Stimulated activated CD8-positive, alpha-beta memory T cell treated with anti-CD3 and anti-CD28 coated beads, Interleukin-7, amount 100 ng/mL, for 24 hours (primary cell): ENCODE data around the gene EFCAB5.
"Not testable (repeated sequence)": the region's sequence is repeated elsewhere in the genome, so short reads cannot be mapped to it uniquely, and the experiment has no call there.

Source experiments
- DNase-seq: peaks from one replicate; pipeline ENCODE4 v3.0.0-alpha.2; 2020; ENCODE audit warnings: low read depth

EFCAB5 gene

DNA sequence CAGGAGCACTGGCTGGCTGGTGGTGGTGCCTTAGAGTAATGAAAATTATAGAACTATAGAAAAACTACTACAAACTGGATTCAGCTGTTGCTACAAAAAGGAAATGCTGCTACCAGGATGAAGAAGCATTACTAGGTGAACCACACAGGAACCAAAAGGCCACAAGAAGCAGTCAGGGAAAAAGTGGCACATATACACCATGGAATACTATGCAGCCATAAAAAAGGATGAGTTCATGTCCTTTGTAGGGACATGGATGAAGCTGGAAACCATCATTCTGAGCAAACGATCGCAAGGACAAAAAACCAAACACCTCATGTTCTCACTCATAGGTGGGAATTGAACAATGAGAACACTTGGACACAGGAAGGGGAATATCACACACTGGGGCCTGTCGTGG is 5.5 kb upstream of the EFCAB5 start:
- not testable (repeated sequence) for DNase-seq

DNA sequence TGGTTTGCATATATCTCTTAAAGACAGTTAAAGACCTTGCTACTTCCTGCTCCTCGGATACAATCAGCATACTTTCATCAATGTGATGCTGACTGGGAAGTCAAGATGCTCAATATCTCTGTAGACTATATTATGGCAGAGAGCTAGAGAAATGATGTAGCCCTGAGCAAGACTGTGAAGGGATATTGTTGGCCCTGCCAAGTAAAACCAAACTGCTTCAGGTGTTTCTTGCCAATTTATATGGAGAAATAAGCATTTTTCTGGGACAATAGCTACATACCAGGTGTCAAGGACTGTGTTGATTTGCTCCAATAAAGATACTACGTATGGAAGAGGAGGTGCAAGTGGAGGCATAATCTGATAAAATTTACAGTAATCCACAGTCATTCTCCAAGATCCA is 4.7 kb upstream of the EFCAB5 start:
- no peak for DNase-seq

DNA sequence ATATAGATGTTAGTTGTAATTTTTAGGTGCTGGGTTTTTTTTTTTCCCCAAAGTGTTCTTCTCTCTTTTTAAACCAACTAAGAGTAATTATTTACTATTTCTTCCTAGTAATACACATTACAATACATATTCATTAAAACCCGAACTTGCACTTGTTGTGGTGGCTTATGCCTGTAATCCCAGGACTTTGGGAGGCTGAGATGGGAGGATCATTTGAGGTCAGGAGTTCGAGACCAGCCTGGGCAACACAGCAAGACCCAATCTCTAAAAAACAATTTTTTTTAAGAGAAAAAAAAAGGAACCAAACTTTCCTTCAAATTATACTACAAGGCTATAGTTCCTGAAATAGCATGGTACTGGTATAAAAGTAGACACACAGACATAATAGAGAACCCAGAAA is 3.8 kb downstream of the EFCAB5 start:
- no peak for DNase-seq

DNA sequence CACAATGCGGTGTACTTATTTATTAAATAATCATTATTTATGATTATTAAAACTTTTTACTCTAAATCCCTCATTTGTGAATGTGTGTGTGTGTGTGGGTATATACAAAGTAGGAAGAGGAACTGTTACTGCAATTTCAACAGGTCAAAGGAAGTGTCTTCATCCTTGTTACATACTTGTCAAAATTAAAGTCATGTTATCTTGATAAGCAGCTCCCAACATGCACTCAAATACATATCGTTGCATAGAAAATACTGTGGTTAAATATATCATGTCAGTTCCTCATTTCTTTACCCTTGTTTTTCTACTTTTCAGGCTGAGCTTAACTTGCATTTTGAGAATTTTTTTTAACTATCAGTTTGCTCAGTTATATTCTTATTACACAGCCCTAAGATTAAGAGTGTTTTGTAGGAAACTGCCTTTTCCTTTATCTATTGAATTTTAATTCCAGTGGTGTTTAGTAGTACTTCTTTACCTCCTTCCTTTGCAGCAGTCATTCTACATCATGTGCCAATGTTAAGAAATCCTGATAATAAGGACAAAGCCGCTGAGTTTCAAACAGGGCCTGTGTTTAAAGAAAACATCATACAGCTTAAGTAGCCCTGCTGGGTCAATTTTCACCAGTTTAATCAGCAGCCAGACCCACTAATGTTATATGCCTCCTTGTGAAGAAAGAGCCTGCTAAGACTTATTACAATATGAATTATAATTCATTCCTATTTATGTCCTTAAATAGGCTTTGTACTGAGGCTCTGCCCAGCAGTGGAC is 7.2 kb downstream of the EFCAB5 start:
- no peak for DNase-seq

DNA sequence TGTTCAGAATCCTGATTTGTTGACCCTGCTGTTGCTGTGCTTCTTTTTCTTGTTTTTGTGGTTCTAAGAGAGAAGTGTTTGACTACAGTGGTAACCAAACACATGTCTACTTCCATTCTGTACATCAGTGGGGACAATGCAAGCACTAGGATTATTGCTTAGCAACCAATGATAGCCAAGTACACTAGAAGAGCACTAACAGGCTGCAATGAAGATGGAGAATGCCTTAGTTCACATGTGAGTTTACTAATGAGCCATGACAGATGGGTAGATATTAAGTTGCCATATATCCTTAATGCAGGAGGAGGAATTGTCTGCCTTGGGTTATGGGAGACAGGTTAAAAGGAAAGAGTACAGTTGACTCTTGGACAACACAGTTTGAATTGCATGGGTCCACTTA is 8.3 kb downstream of the EFCAB5 start:
- no peak for DNase-seq

DNA sequence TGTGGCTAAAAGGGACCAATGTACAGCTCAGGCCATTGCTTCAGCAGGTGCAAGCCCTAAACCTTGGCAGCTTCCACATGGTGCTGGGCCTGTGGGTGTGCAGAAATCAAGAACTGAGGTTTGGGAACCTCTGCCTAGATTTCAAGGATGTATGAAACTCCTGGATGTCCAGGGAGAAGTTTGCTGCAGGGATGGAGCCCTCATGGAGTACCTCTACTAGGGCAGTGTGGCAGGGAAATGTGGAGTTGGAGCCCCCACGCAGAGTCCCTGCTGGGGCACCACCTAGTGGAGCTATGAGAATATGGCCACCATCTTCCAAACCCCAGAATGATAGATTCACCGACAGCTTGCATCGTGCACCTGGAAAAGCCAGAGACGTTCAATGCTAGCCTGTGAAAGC is 13.0 kb downstream of the EFCAB5 start:
- no peak for DNase-seq

DNA sequence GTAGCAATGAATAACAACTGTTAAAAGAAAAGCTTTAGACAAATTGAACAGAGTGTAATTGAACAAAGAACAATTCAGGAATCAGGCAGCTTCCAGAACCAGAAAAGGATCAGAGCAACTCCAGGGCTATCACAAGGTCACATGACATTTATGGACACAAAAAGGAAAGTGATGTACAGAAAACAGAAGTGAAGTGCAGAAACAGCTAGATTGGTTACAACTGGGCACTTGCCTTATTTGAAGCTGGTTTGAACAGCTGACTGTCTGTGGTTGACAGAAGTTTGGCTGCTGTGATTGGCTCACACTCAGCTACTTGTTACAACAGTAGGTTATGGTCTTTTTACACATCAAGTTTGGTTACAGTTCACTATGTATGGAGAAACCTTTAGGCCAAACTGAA is 14.8 kb downstream of the EFCAB5 start:
- no peak for DNase-seq

DNA sequence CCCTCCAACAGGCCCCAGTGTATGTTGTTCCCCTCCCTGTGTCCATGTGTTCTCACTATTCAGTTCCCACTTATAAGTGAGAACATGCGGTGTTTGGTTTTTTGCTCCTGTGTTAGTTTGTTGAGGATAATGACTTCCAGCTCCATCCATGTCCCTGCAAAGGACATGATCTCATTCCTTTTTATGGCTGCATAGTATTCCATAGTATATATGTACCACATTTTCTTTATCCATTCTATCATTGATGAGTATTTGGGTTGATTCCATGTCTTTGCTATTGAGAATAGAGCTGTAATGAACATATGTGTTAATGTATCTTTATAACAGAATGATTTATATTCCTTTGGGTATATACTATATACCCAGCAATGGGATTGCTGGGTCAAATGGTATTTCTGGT is 16.1 kb downstream of the EFCAB5 start:
- DNase-seq, result not testable (repeated sequence)

DNA sequence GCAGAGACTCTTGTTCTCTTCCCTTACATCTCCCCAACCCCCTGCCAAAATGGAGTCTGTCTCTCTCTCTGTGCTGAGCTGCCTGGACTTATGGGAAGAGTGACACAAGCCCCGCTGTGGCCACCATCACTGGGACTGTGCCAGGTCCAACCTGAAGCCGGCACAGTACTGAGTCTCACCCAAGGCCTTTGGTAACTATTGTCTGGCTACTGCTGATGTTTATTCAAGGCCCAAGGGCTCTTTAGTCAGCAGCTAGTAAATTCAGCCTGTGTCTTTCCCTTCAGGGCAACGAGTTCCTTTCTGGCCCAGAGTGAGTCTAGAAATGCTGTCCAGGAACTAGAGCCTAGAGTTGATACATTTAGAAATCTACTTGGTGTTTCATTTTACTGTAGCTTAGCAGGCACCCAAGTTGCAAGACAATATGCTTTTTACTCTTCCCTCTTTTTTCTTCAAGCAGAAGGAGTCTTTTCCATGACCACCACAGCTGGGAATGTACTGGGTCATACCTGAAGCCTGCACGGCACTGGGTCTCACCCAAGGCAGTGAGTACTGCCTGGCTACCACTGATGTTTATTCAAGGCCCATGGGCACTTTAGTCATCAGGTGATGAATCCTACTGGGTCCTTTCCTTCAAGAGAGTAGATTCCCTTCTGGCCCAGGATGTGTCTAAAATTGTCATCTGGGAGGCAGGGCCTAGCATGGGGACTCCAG is 17.7 kb downstream of the EFCAB5 start:
- no peak for DNase-seq

DNA sequence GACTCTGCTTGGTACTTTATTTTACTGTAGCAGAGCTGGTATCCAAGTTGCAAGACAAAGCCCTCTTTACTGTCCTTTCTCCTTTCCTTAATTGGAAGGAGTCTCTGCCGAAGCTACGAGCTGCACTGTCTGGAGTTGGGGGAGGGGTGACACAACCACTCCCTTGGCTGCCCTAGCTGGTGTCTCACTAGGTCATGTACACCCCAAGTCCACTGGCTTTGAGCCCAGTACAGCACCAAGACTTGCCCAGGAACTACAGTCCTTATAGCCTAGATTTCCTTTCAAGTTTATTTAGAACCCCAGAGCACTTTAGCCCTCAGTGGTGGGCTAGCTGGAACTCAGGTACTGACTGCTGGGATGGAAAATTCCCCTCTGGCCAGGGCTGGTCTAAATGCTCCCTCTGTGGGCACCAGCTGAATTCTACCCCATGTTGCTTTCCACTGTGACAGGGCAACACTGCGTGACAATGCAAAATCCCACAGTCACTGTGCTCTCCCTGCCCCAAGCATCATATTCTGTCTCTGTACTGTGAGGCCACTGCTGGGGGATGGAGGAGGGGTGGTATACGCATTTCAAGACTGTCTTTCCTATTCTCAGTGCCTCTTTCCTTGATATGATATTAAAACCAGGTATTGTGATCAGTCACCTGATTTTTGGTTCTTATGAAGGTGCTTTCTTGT is 18.4 kb downstream of the EFCAB5 start:
- no peak for DNase-seq

DNA sequence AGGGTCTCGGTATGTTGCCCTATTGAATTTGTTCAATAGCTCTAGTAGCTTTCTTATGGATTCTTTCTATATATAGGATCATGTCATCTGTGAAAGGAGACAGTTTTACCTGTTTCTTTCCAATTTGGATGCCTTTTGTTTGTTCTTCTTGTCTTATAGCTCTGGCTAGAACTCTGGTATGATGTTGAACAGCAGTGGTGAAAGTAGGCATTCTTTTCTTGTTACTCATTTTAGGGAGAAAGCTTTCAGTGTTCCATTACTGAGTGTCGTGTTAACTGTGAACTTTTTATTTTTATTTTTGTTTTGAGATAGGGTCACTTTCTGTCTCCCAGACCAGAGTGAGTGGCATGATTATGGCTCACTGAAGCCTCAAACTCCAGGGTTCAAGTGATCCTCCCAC is 21.2 kb downstream of the EFCAB5 start:
- no peak for DNase-seq

DNA sequence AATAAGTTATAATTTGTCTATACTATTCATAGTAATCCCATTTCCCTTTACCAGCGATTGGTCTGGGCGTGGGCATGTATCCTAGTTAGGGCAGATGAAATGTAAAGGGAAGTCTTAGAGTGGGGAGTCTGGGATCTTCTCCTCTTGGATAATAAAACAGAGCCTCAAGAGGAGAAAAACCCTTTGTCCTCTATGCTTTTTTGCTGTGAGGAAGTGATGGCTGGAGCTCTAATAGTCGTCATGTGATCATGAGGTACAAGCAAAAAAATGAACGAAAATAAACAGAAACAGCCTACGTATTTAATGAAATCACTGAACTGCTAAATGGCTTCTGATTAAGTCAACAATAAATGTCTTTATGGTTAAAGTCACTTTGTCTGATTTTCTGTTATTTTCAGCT is 26.8 kb downstream of the EFCAB5 start:
- DNase-seq, result no peak

DNA sequence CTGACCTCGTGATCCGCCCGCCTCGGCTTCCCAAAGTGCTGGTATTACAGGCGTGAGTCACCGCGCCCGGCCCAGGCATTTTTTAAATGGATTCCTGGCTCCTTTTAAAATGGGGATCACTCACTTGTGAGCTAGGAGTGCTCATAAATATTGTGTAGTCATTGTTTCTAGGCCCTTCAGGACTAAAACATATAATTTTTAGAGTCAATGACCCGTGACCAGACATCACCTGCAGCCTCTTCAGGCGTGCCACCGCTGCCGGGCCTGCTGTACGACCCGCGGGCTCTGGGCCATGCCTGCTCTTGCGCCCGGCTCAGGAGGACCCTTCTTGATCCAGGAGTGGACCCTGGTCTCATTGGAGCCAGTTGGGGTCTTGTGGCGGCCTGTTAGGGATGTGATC is 30.8 kb downstream of the EFCAB5 start:
- no peak for DNase-seq

DNA sequence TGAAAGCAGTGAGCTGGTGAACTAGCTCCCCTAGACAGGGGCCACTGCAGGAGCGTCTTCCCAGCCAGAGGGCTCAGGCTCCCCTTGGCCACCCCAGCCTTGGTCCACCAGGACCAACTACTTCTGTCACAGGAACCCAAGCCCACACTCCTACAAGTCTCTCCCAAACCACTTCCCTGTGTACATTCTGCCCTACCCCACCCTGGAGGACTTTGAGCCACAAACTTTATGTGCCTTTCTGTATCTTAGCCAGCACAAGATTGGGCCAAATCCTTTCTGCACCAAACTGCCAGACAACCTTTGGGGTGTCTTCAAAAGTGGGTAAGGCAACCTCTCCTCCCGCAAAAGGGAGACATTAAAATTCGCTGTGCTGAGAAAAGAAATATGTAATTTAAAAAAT is 31.6 kb downstream of the EFCAB5 start:
- no peak for DNase-seq

DNA sequence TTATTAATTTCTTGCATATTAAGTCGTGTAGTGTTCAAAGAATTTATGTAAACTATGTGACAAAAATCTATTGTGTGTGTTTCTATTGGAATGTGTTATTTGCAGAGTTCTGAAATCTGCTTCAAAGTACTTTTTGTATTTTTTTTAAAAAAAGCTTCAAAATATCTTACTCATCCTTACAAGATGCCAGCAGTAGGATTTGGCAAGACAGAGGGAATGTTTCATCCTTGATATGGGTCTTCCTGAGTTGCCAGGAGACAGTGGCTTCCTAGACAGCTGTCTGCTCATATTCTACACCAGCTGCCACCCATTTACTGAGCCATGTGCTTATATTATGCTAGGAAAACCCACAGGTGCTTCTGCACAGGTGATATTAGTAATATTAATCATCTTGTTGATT is 36.4 kb downstream of the EFCAB5 start:
- DNase-seq, result no peak

DNA sequence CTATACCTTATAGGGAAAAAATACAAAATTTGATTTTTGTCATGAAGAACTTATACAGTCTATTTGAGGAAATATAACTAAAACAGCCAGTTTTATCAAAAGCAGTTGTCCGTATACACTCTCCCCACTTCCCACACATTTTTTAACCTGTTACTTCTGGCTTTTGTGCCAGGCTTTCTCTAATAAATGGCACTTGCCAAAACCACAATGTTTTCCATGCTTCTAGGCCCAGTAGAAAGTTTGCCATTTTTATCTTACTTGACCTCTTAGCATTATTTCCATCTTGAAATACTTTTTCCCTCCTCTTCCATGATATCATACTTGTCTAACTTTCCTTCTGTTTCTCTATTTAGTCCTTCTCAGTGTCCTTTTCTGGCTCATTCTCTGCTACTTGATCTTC is 38.8 kb downstream of the EFCAB5 start:
- DNase-seq, result no peak

DNA sequence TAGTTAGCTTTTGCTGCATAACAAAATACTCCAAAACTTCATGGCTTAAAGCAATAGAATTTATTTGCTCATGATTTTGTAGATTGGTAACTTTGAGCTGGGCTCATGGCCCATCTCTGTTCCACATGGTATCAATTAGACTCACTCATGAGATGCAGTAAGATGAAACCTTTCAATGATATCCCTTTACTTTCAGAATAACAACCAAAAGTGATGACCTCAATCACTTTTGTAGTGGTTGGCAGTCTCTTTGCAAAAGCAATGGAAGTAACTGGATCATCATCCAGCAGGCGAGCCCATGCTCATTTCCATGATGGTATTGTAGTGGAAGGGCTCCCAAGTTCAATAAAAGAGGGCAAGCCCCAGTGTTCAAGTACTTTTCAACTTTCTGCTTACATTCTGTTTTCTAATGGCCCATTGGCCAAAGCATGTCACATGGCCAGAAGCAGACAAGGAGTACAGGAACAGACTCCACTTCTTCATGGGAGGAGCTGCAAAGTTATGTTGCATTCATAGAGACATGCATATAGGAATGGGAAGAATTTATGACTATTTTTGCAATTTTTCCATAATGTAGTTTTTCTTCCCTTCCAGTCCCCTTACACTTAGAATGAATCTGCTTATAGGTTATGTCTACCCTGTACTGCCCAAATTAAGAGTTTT is 41.7 kb downstream of the EFCAB5 start:
- no peak for DNase-seq

DNA sequence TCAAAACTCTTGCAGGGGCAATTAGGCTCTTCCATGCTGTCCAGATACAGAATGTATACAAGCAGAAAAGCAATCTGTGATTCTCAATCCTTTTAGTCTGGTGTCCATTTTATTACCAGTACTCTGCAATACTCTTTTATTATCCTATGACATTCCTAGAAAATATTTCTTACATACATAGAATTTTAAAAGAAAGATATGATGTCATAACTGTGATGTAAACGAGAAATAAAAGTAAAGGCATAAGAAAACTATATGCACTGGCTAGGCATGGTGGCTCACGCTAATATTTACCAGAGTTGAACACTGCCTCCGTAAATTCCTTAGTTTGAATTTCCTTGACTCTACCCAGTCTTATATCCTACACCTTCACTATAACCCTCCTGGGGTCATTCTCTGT is 55.0 kb downstream of the EFCAB5 start:
- DNase-seq, result no peak

DNA sequence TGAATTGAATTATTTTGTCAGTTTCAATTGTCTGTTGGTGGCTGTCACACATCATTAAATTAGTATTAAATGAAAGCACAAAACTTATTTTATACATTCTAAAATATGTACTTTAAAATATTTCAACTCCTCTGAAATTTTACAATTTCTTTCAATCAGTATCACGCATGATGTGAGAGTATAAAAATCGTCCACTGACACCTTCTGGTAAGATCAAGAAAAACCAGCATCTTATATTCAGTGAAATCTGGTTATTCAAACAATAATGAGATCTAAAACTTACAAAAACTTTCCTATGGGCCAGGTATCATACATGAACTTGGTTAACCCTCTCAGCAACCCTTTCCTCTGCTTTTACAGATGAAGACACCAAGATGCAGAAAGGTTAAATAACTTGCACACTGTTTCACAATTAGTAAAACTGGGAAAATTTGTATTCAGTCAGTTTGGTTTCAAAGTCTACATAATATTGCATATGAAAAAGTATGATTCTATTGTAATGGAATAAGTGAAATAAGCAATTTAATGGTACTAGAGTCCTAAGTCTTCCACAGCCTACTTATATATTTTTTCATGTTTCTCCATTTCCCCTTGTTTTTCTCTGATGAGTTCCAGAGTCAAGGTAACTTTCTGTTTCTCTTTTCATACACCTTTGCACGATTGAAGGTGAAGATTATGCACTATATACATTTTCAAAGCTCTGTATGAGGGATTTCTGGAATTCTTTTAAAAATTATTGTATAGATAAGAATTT is 58.7 kb downstream of the EFCAB5 start:
- DNase-seq, result no peak

DNA sequence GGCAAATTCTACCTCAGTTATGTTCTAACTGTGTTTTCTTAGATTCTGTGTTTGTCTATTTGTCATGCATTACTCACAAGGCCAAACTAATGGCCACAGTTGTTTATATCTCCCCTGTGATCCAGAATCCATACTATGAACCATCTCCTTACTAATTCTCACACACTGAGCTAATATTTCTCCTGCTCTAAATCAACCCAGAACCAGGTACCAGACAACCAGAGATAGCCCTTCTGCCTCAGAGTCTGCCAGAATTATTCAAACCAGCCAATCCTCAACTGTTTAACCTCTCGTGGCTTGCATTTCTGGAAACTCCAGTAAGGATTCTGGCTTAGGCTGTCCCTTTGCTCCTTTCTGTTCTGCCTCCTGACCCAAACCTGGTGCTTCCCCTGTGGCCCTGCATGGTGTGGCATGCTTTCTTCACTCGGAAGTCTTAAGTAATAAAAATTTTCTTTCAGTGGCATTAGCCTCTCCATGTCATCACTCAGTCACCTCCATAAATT is 59.4 kb downstream of the EFCAB5 start:
- no peak for DNase-seq

DNA sequence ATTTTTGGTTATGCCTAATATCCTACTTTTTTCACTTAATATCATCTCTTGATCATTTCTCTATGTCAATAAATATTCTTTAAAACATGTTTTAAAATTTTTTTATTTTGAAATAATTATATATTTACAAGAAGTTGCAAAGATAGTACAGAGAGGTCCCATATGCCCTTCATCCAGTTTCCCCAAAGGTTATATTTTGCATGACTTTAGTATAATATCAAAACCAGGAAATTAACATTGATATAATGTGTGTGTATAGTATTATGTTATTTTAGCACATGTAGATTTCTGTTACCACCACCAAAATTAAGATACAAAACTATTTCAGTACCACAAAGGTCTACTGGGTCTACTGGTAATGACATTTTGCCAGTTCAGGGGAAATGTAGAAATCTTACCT is 60.7 kb downstream of the EFCAB5 start:
- no peak for DNase-seq
